Osteocyte (in vitro differentiated cells): ENCODE data around the gene POLR1D. TPM values are rescaled to one million over a fixed set of nuclear protein-coding genes. Genes with fewer than 3 reads are reported as not detected.

Source experiments
- DNase-seq: peaks from one replicate; pipeline ENCODE4 v3.0.0; 2021; ENCODE audit warnings: mixed read lengths; ENCODE audit not compliant: unreplicated experiment; ENCODE audit errors: extremely low spot score
- H3K27ac Mint-ChIP-seq: one replicate; pipeline ENCODE4 v1.8.0; 2021; ENCODE audit warnings: mild to moderate bottlenecking, mixed read lengths; ENCODE audit not compliant: unreplicated experiment
- H3K27me3 Mint-ChIP-seq: one replicate; pipeline ENCODE4 v1.8.0; 2021; ENCODE audit warnings: mixed read lengths; ENCODE audit not compliant: unreplicated experiment
- H3K36me3 Mint-ChIP-seq: one replicate; pipeline ENCODE4 v1.8.0; 2021; ENCODE audit warnings: mixed read lengths; ENCODE audit not compliant: unreplicated experiment
- H3K4me1 Mint-ChIP-seq: one replicate; pipeline ENCODE4 v1.8.0; 2021; ENCODE audit warnings: mixed read lengths; ENCODE audit not compliant: unreplicated experiment
- H3K4me3 Mint-ChIP-seq: one replicate; pipeline ENCODE4 v1.8.0; 2021; ENCODE audit warnings: mild to moderate bottlenecking, moderate library complexity, mixed read lengths; ENCODE audit not compliant: unreplicated experiment
- H3K9me3 Mint-ChIP-seq: one replicate; pipeline ENCODE4 v1.8.0; 2021; ENCODE audit warnings: mixed read lengths; ENCODE audit not compliant: unreplicated experiment
- CTCF ChIP-seq: fragments of 200-600 bp; sonication (generic); IDR thresholded peaks from 2 replicates; pipeline ENCODE4 v1.5.0; 2021; ENCODE audit warnings: antibody characterized with exemption, mild to moderate bottlenecking, moderate library complexity
- total RNA-seq: library from RNA; stranded (reverse); gene quantifications from 2 replicates; pipeline ENCODE4 v1.2.1, GENCODE V29; 2021

POLR1D gene
- total RNA-seq, 1 donor from 2014 or later: 96.4 TPM

DNA sequence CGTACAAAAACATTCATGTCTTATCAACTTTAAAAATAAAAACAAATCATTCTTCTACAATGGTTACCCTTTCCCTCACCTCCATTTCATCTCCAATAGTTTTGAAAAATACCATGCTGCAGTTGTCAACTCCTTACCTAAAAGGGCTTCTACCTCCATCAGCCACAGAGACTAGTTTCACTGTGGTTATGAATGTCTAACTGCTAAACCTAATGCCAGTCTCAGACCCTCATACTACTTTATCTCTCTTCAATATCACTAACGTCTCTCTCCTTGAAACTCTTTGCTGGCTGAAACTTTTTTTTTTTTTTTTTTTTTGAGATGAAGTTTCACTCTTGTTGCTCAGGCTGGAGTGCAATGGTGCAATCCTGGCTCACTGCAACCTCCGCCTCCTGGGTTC lies 28.4 kb upstream of the POLR1D start:
- no peaks in the 10 kb centered on the region for H3K27me3 Mint-ChIP-seq
- peaks cover 1% of the 10 kb centered on the region for H3K4me1 Mint-ChIP-seq
- H3K36me3 Mint-ChIP-seq: no peaks in the 10 kb centered on the region
- no peak overlapping the region for H3K4me3 Mint-ChIP-seq
- no peak for DNase-seq
- H3K9me3 Mint-ChIP-seq: peaks cover 5% of the 10 kb centered on the region
- no peak overlapping the region for H3K27ac Mint-ChIP-seq
- TF ChIP-seq CTCF: no peak

DNA sequence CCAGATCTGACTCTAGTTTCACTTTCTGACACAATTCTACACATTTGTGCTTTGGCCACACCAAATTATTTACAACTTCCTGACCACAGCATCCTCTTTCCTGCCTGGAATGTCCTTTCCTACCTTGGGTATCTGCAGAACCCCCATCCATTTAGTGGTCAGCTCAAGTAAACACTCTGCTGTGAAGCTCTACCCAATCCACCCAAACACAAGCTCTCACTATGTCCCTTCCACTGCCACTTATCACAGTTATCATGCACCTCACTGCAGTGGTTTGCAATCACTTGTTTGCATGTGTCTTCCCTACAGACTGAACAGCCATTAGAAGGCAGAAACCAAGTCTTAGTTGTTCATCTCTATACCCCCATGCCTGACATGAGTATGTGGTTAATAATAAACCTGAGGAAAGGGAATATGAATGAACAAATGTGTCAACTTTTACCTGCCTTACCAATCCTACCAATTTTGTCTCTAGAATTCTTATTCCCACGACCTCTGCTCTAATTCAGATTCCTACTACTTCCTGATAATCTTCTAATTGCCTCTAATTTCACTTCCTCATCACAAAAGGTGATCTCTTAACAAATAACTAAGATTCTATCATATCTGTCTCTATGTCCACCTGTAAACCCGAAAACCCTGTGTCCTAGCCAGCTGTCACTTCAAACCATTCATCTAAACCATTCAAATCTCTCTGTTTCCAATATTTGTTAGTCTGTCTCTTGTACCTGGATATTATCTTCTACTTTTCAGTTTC lies 26.5 kb upstream of the POLR1D start:
- Mint-ChIP-seq H3K36me3 (no peaks in the 10 kb centered on the region), H3K27me3 (no peaks in the 10 kb centered on the region), H3K27ac (no peak overlapping the region), H3K4me1 (peaks cover 11% of the 10 kb centered on the region), H3K4me3 (no peak overlapping the region), H3K9me3 (no peaks in the 10 kb centered on the region)
- no peak for TF ChIP-seq CTCF
- DNase-seq: no peak

DNA sequence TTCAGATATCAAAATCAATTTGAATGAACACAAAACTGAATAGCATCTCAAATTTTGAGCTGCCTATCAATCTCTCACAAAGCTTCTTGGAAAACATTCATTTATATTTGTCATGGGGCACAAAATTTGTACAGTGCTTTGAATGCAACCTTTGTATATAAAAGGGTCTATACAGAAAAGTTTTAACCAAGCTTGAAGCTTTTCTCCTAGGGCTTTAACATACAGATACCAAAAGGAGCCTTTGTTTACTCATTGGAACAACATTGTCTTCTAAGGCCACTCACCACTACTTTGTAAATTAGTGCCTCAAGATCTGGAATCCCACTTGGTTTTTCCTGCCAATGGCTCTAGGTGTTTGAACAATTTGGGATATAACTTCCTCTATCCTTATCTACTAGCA lies 22.6 kb upstream of the POLR1D start:
- H3K4me1 Mint-ChIP-seq: peaks cover 17% of the 10 kb centered on the region
- no peak for TF ChIP-seq CTCF
- peak overlapping the region; percentile 58 for H3K27ac Mint-ChIP-seq
- no peaks in the 10 kb centered on the region for H3K9me3 Mint-ChIP-seq
- no peaks in the 10 kb centered on the region for H3K27me3 Mint-ChIP-seq
- no peaks in the 10 kb centered on the region for H3K36me3 Mint-ChIP-seq
- no peak for DNase-seq
- H3K4me3 Mint-ChIP-seq: no peak overlapping the region

- H3K9me3 Mint-ChIP-seq: no peaks in the 10 kb centered on the region
- H3K4me3 Mint-ChIP-seq: no peak overlapping the region
- no peak for DNase-seq
- H3K36me3 Mint-ChIP-seq: no peaks in the 10 kb centered on the region
- H3K27ac Mint-ChIP-seq: peak overlapping the region; percentile 58
- H3K27me3 Mint-ChIP-seq: no peaks in the 10 kb centered on the region
- TF ChIP-seq CTCF: no peak
- H3K4me1 Mint-ChIP-seq: peaks cover 17% of the 10 kb centered on the region
Observed at GRCh38 chr13:27599845-27600553, 21.7 kb upstream of the POLR1D start.

DNA sequence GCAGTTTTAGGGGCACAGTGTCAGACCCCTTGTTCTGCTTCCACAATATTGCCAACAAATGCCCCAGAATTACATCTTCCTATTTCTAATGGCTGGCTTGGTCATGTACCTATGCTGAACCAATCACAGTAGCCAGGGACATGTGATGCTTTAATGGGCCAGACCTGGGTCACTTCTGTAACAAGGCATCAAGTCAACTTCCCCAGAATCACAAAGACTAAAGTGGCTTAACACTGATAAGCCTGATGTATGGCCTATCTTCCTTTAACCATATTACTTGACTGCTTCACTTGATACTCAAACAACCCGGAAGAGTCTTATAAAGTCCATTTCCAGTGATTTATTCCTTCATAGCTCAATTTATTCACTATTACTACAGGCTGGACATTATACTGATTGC lies 21.0 kb upstream of the POLR1D start:
- no peak for TF ChIP-seq CTCF
- DNase-seq: no peak
- H3K36me3 Mint-ChIP-seq: no peaks in the 10 kb centered on the region
- peak overlapping the region; percentile 58 for H3K27ac Mint-ChIP-seq
- peaks cover 19% of the 10 kb centered on the region for H3K4me1 Mint-ChIP-seq
- H3K9me3 Mint-ChIP-seq: no peaks in the 10 kb centered on the region
- H3K27me3 Mint-ChIP-seq: no peaks in the 10 kb centered on the region
- no peak overlapping the region for H3K4me3 Mint-ChIP-seq
